Endothelial cell of umbilical vein (primary cell): ENCODE data around the gene ACTL7A. TPM values are rescaled to one million over a fixed set of nuclear protein-coding genes. Genes with fewer than 3 reads are reported as not detected.

Source experiments
- BruUV-seq: library from RNA; stranded (reverse); fragments of 400-500 nt; replicated peaks from 2 replicates; lab custom pipeline; 2021; lab: Mats Ljungman, UMichigan
- CTCF ChIA-PET: fragments of 300-600, 350-600 bp; sonication (Branson Sonifier 250); formaldehyde crosslinking; loops from one replicate; lab custom pipeline; 2021; ENCODE audit warnings: antibody characterized with exemption, inconsistent platforms; lab: Charles Lee
- POLR2A ChIA-PET: fragments of 300-600, 350-600 bp; sonication (Branson Sonifier 250); formaldehyde crosslinking; loops from one replicate; lab custom pipeline; 2021; ENCODE audit warnings: antibody characterized with exemption, inconsistent platforms; lab: Charles Lee
- DNase-seq: peaks from one replicate; pipeline ENCODE4 v3.0.0-alpha.2; 2011; ENCODE audit warnings: low read depth, low spot score
- FAIRE-seq: peaks from 2 replicates; lab custom pipeline; 2011; peaks lifted over from hg19 to GRCh38; lab: Jason Lieb, UNC
- H2AFZ ChIP-seq: 2 replicates; pipeline ENCODE4 v1.6.0; 2012; ENCODE audit warnings: low read depth, low read length, control low read depth, inconsistent platforms
- H3K27ac ChIP-seq: 2 replicates; pipeline ENCODE4 v1.5.1; 2011; ENCODE audit warnings: low read depth, mild to moderate bottlenecking, control low read depth, low read length, moderate library complexity; ENCODE audit not compliant: insufficient read depth
- H3K27me3 ChIP-seq, 2 experiments: 2 replicates each; pipeline versions ENCODE4 v1.6.0 to v1.6.1; 2011; ENCODE audit warnings: low read length in 2 of 2, mixed read lengths in 1 of 2; ENCODE audit not compliant: control insufficient read depth in 2 of 2, insufficient read depth in 2 of 2
- H3K36me3 ChIP-seq, 2 experiments: 2 replicates in 1 of 2; 3 replicates in 1 of 2; pipeline ENCODE4 v1.5.1; 2011; ENCODE audit warnings: low read length in 2 of 2, mild to moderate bottlenecking in 1 of 2, moderate library complexity in 1 of 2; ENCODE audit not compliant: control insufficient read depth in 2 of 2, insufficient read depth in 2 of 2; ENCODE audit errors: extremely low read depth in 1 of 2
- H3K4me1 ChIP-seq: 3 replicates; pipeline ENCODE4 v1.5.1; 2011; ENCODE audit warnings: mild to moderate bottlenecking, low read length; ENCODE audit not compliant: control insufficient read depth, insufficient read depth; ENCODE audit errors: extremely low read depth
- H3K4me2 ChIP-seq: 2 replicates; pipeline ENCODE4 v1.6.1; 2011; ENCODE audit warnings: low read length, control low read depth, mixed read lengths; ENCODE audit not compliant: insufficient read depth
- H3K4me3 ChIP-seq, 3 experiments: fragments of 200-600 bp in 1 of 3; sonication (generic), shearing (Covaris generic) in 1 of 3; replicated peaks in 1 of 3; 2 replicates each; pipeline ENCODE4 v1.5.1; 2011 to 2016; ENCODE audit warnings: control low read depth in 3 of 3, low read length in 3 of 3, mild to moderate bottlenecking in 2 of 3, inconsistent platforms in 1 of 3, low read depth in 1 of 3, moderate library complexity in 1 of 3; ENCODE audit not compliant: insufficient read depth in 1 of 3
- H3K79me2 ChIP-seq: 2 replicates; pipeline ENCODE4 v1.6.0; 2012; ENCODE audit warnings: low read length, inconsistent platforms; ENCODE audit not compliant: control insufficient read depth, insufficient read depth
- H3K9ac ChIP-seq: replicated peaks from 2 replicates; pipeline ENCODE3; 2011; ENCODE audit warnings: low read length, control low read depth; ENCODE audit not compliant: insufficient read depth; ENCODE audit errors: extremely low read depth
- H3K9me1 ChIP-seq: replicated peaks from 3 replicates; pipeline ENCODE4 v1.6.0; 2011; ENCODE audit warnings: mild to moderate bottlenecking, low read length; ENCODE audit not compliant: control insufficient read depth, insufficient read depth; ENCODE audit errors: extremely low read depth
- H3K9me3 ChIP-seq: replicated peaks from 2 replicates; pipeline ENCODE4 v1.5.1; 2012; ENCODE audit warnings: low read length, inconsistent platforms; ENCODE audit not compliant: control insufficient read depth, insufficient read depth
- H4K20me1 ChIP-seq: replicated peaks from 2 replicates; pipeline ENCODE3; 2011; ENCODE audit warnings: mild to moderate bottlenecking, low read length; ENCODE audit not compliant: control insufficient read depth, insufficient read depth; ENCODE audit errors: extremely low read depth
- EZH2 ChIP-seq: IDR thresholded peaks from 2 replicates; pipeline ENCODE4 v1.6.1; 2012; ENCODE audit warnings: borderline replicate concordance, low read depth, mild to moderate bottlenecking, moderate library complexity, low read length, inconsistent platforms; ENCODE audit not compliant: severe bottlenecking
- FOS ChIP-seq: IDR thresholded peaks from 2 replicates; pipeline ENCODE4 v1.6.1; 2011; ENCODE audit warnings: mild to moderate bottlenecking, low read length, moderate library complexity, borderline replicate concordance; ENCODE audit not compliant: insufficient read depth
- GATA2 ChIP-seq: IDR thresholded peaks from 2 replicates; pipeline ENCODE4 v1.7.0; 2011; ENCODE audit warnings: low read depth, mild to moderate bottlenecking, moderate library complexity, mixed read lengths, low read length; ENCODE audit not compliant: insufficient read length, insufficient read depth
- JUN ChIP-seq: IDR thresholded peaks from 2 replicates; pipeline ENCODE4 v1.6.1; 2011; ENCODE audit warnings: borderline replicate concordance, low read depth; ENCODE audit not compliant: insufficient read length, insufficient read depth
- MAX ChIP-seq: IDR thresholded peaks from 2 replicates; pipeline ENCODE4 v1.6.1; 2011; ENCODE audit not compliant: insufficient read depth, insufficient read length
- MYC ChIP-seq: IDR thresholded peaks from one replicate; pipeline ENCODE4 v1.6.1; 2011; ENCODE audit warnings: mild to moderate bottlenecking, low read depth, low read length
- POLR2A ChIP-seq: IDR thresholded peaks from 2 replicates; pipeline ENCODE4 v1.6.1; 2012; ENCODE audit warnings: low read depth, mild to moderate bottlenecking, control low read depth, low read length
- POLR2AphosphoS5 ChIP-seq: IDR thresholded peaks from 2 replicates; pipeline ENCODE4 v1.6.1; 2012; ENCODE audit warnings: low read depth, mild to moderate bottlenecking, control low read depth, low read length, moderate library complexity; ENCODE audit not compliant: insufficient read depth
- dilution Hi-C: fragments of 300-500 bp; cut with MboI; formaldehyde crosslinking; loops from one replicate; pipeline ENCODE4 v1.15.0; 2019; ENCODE audit warnings: low sequenced_read_pairs; ENCODE audit not compliant: extremely low pct_ligation_motif_present
- intact Hi-C: fragments of 100-400 bp; cut with micrococcal nuclease; formaldehyde crosslinking; loops from one replicate; pipeline ENCODE4 v1.10.0; 2022
- polyA plus RNA-seq, 4 experiments: library from polyadenylated mRNA; depleted of rRNA in 3 of 4; stranded (reverse) in 3 of 4; unstranded in 1 of 4; fragments of >200 nt; gene quantifications; 2 replicates each; pipeline versions ENCODE4 v1.2.1 to v1.2.3, GENCODE V29; 2011 to 2012; ENCODE audit warnings: missing spikeins in 1 of 4
- total RNA-seq: library from RNA; stranded (reverse); gene quantifications from 2 replicates; pipeline ENCODE4 v1.2.3, GENCODE V29; 2021
- TF ChIP-seq, protein P1 (sequence below), 2 donors: IDR thresholded peaks; 1 replicate in 1 of 2; 2 replicates in 1 of 2; pipeline ENCODE4 v1.5.1; 2011; ENCODE audit warnings: low read length in 2 of 2, mild to moderate bottlenecking in 2 of 2, moderate library complexity in 2 of 2, control low read depth in 1 of 2, inconsistent platforms in 1 of 2, low read depth in 1 of 2; ENCODE audit not compliant: insufficient read depth in 1 of 2; ENCODE audit errors: extremely low read depth in 1 of 2

Gene ACTL7A
- total and polyA plus RNA-seq, 2 donors (not counting 3 experiments of a cell fraction or from before 2014, with no cell fraction given) = not detected

- Histone ChIP-seq H3K27ac (no peak overlapping the region), H3K36me3 (no peaks in the 10 kb centered on the region), H4K20me1 (no peaks in the 10 kb centered on the region), H3K4me1 (no peaks in the 10 kb centered on the region), H3K9ac (no peak overlapping the region), H3K27me3 (no peaks in the 10 kb centered on the region), H3K4me2 (no peak overlapping the region), H3K4me3 (no peak overlapping the region), H3K9me1 (no peaks in the 10 kb centered on the region), H3K79me2 (no peaks in the 10 kb centered on the region), H2AFZ (no peak overlapping the region), H3K9me3 (no peaks in the 10 kb centered on the region)
- intact Hi-C loops (no loop called here), dilution Hi-C loops (no loop called here)
- BruUV-seq = no TSS peak
- no peak for DNase-seq
- CTCF ChIA-PET = no interaction called here
- POLR2A ChIA-PET = no interaction called here
- TF ChIP-seq POLR2AphosphoS5 (no peak), JUN (no peak), MYC (no peak), POLR2A (no peak)
- FAIRE-seq = no peak
These were observed 4.5 kb upstream of the ACTL7A start for GRCh38 chr9:108857572-108857971.

- intact Hi-C loops (no loop called here), dilution Hi-C loops (no loop called here)
- TF ChIP-seq MAX (no peak), GATA2 (no peak), POLR2AphosphoS5 (no peak), POLR2A (no peak), FOS (no peak), EZH2 (no peak), JUN (no peak), MYC (no peak)
- TF ChIP-seq, protein P1, sequence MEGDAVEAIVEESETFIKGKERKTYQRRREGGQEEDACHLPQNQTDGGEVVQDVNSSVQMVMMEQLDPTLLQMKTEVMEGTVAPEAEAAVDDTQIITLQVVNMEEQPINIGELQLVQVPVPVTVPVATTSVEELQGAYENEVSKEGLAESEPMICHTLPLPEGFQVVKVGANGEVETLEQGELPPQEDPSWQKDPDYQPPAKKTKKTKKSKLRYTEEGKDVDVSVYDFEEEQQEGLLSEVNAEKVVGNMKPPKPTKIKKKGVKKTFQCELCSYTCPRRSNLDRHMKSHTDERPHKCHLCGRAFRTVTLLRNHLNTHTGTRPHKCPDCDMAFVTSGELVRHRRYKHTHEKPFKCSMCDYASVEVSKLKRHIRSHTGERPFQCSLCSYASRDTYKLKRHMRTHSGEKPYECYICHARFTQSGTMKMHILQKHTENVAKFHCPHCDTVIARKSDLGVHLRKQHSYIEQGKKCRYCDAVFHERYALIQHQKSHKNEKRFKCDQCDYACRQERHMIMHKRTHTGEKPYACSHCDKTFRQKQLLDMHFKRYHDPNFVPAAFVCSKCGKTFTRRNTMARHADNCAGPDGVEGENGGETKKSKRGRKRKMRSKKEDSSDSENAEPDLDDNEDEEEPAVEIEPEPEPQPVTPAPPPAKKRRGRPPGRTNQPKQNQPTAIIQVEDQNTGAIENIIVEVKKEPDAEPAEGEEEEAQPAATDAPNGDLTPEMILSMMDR (IDR thresholded peaks at IDR 0.05; ENCODE audit: extremely low read depth in 1 of 2, insufficient read depth in 1 of 2, low read depth in 1 of 2, low read length in 2 of 2) = no peak
- POLR2A ChIA-PET = no interaction called here
- FAIRE-seq (no peak), DNase-seq (no peak)
- no peak overlapping the region for H3K27ac ChIP-seq
- H3K4me2 ChIP-seq = no peak overlapping the region
- CTCF ChIA-PET = no interaction called here
- H2AFZ ChIP-seq = no peak overlapping the region
- no peaks in the 10 kb centered on the region for H3K9me1 ChIP-seq
- no peaks in the 10 kb centered on the region for H3K79me2 ChIP-seq
- no peaks in the 10 kb centered on the region for H3K27me3 ChIP-seq
- H4K20me1 ChIP-seq = no peaks in the 10 kb centered on the region
- H3K4me1 ChIP-seq = no peaks in the 10 kb centered on the region
- BruUV-seq = no TSS peak
- no peaks in the 10 kb centered on the region for H3K9me3 ChIP-seq
- H3K4me3 ChIP-seq = no peak overlapping the region
- H3K9ac ChIP-seq = no peak overlapping the region
- no peaks in the 10 kb centered on the region for H3K36me3 ChIP-seq
These were observed 2.5 kb upstream of the ACTL7A start for GRCh38 chr9:108859459-108860114.
